Non-pigmented ciliary epithelial cell (primary cell): ENCODE data around the gene PAX5.

ENCODE experiments used
- DNase-seq: peaks from one replicate; pipeline ENCODE4 v3.0.0-alpha.2; 2010; ENCODE audit warnings: low read depth

The PAX5 gene

DNA sequence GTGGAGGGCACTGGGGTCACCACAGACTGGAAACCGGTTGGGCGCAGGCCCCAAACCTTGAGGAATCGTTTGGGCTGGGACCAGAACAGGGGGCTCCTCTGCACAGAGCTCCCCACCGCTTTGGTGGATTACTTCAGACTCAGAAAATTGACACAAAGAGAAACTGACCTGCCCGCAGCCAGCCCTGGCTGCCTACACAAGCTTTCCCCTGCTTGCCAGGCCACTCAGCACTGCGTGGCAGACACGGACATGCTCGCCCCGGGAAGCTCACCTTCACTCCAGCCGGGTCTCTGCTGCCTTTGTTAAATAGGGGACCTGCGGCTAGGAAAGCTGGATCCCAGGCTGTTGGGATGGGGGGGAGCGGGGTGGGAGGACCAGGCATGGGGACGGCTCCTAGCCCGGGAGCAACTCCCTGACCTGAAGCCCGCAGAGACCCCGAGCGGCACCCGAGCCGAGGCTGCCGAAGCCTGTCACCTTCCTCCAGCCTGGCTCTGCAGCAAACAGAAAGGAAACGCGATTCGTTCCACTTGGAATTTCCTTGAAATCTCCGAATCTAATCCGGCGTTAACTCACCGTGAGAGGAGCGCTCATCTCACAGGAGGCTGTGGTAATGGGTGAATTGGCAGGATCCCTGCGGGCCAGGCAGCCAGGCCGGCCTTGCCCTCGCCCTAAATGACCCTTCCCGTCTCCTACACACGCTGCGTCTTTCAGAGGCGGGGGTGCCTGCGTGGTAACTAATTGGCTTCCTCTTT is 8.8 kb downstream of the PAX5 start:
- DNase-seq: no peak

DNA sequence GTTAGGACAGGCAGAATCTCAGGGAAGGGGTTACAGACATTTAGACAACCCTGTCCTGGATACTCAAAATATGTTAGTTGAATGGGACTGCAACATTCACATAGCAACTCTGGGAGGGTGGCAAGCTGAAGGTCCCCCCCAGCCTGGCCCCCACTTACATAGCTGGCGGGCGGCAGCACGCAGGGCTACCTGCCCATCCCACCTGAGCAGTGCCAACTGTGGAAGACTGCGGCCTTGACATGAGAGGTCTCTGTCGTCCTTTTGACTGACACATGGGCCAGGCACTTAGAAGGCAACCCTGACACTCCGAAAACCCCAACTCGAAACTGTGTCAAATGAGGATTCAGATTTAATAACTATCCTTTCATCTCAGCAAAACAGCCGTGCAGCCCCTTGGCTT is 16.5 kb downstream of the PAX5 start:
- no peak for DNase-seq

DNA sequence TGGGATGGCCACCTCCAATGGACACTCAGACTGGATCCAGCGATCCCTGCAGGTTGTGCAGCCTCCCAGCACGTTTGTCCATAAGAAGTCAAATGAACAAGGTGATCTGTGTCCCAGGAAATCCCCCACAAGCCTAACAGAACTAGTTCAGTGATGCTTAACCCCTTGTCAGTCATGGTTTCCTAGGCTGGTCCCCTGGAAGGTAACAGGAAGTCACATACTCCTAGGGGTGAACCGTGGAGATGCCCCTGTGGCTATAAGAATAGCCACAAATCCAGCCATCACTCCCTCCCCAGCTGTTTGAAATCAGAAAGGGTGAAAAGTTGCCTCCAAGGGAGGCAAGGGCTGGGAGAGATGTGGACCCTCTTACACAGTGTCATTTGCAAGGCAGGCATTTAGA is 22.5 kb downstream of the PAX5 start:
- DNase-seq: no peak

DNA sequence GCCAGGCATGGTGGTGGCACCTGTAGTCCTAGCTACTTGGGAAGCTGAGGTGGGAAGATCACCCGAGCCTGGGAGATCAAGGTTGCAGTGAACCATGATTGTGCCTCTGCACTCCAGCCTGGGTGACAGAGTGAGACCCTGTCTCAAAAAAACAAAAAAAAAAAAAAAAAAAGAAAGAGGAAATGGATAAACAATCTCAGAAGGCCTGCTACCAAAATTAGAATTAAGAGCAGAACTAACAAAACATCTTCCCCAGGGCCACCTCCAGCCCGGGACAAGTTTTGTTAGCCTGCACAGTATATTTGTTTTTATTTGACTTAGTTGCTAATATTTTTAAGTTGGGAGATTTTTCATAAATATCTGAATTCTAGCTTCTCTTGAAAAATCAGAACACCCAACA is 23.1 kb downstream of the PAX5 start:
- no peak for DNase-seq

DNA sequence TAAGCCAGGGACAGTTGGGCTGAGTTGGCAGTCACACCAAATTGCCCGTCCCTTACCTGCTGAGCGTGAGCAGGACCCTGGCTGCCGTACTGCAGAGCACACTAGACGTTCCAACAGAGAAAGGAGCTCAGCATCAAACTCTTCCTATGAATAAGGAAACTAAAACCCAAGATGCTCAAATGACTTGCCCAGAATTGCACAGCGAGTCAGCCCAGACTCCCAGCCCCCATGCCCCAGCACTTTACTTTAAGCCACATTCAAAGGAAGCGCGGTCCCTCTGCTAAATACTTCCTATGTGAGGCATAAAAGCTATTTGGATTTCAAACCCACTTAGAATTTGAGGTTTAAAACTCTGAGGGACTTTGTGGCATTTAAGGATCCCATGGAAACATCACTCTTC is 23.9 kb downstream of the PAX5 start:
- no peak for DNase-seq

DNA sequence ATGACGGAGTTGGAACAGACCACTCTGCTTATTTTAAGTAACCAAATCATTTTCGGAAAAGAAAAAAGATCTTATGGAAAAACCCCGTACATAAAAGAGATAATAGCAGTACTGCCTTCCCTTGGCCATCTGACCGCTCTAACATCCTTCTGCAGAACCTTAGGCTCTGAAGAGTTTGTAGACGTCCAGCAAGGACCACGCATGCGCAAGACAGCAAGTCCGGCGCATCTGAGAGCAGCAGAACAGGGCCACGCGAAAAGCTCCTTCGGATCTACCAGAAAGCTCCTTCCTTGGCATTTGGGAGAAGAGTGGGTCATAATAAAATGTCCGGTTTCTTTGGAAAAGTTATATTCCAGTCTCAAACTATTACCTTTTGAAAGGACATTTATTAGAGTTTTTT is 26.8 kb downstream of the PAX5 start:
- DNase-seq: no peak

DNA sequence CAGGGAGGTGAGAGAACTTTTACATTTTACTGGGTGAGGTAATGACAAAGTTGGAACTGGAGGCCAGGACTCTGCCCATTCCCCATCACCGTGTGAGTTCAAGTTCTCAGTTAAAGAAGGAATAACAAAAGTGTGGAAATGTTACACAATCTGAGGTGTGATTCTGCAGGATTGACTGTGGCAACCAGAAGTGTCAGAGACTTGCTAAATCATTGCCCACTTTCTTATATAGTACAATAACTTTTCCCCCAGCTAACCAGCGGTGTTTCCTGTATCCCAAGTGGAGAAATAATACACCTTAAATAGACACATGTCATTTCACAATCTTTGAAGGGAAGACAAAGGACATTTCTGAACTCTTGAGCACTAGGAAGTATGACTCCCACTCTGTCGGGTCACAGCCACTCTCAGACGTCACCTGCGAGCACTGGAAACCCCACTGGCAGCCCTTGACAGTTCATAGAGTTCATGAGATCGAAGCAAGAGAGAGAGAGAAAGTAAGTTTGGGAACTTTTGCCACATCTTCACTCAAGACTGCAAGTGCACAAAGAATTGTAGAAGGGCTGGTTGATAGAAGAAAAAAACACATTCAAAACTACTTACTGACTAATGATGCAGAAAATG is 28.4 kb downstream of the PAX5 start:
- no peak for DNase-seq

DNA sequence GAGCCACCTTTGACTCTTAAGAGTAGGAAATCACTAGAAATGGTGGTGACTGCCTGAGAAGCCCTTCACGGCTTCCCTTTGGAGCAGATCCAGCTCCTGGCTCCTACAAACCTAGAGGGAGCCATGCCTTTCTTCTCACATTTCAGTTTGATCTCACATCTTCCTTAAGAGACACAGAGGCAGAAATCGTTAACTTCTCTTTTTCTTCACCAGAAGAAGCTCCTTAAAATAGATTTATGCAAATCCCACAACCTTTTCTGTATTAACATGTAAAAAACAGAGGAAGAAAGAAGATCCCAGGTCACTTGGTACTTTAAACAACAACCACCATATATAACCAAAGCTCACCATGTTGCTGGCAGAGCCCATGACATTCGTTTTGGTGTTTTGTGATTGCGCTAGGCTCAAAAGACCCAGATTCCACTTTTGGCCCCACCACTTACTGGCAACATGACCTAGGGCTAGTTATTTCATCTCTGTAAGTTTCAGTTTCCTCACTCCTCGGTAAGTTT is 29.6 kb downstream of the PAX5 start:
- no peak for DNase-seq

DNA sequence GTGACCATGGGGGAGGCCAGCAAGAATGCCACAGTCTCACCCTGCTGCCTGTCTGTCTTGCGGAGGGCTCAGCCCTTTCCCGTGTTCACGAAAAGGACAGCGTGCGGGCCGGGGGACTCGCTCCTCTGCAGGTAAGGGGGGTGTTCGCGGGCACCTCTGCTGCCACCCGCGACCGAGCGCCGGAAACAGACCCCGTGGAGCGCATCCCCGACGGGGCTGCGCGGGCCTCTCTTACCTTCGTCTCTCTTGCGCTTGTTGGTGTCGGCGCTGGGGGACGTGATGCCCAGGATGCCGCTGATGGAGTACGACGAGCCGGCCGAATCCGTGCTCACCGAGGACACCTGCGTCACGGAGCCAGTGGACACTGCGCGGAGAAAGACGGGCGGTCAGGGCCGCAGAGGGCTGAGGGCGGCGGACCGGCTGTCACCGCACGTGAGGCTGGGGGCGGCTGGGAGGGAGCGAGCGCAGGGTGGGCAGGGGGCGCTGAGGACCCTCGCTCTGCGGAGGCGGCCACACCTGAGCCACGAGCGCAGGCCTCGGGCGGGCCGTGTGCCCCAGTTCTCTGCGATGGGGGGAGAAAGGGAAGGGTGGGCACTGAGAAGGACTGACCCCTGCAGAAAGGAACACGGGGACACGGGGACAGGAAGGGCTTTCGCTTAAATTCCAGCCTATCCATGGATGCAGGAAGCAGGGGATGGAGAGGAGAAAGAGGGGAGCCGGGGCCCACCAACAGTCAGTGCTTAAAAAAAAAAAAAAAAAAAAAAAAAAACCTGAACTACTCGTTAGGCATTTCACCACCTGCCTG is 31.5 kb downstream of the PAX5 start:
- no peak for DNase-seq

DNA sequence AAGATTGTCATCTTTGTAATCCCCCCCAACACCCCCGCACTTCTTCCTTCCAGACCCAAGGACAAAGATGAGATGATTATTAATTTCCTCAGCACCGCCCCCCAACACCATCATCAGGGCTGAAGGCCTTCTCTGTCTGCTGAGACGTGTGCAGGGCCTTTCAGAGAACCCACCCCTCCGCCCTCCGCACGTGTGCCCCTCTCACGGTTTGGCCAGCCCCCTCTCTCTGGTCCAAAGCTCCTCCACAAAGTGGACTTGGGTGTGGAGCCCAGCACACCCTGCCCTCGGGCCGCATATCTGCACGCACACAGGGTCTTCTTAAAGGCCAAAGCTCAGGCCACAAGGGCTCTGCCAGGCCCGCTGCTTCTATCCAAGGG is 32.0 kb downstream of the PAX5 start:
- DNase-seq: no peak

DNA sequence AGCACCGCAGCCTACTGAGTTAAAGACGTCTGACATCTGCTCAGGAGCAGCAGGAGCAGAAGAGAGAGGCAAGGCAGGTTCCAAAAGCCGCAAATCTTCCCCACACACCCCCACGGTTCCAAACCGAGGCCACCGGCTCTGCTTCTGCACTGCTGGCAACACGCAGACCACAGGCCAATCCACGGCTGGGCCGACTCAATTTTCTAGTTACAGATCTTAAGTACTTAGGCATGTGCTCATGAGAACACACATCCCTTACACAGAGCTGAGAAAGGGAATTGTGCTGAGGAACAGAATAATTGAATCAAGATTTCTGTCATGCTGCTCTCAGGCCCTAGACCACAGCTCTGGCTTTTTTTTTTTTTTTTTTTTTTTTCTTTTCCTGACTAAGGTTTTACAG is 32.6 kb downstream of the PAX5 start:
- DNase-seq: no peak

DNA sequence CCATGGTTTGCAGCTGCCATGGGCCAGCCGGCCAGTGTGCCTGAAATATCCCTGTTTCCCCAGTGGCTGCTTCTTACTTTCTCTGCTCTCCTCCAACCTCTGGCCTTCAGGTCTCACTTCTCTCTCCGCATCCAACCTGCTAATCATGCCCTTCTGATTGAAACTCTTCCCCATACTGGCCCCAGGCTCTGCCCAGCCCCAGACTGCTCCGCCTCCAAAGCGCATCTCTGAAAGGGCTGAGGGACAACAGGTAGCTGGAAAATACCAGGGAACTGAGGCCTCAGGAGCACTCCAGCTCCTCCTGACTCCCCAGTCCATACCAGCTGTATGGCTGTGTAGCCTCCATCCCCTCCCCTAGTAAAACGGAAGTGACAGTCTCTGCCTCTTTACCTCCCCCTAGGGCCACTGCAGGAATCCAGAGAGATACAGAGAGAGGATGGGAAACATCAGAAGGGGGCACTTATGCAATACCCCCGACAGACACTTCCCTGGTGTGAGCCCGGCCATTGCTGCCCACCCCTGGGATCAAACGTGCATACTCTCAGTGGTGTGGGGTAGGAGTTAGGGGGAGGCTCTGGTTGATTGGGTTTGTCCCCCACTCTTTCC is 34.2 kb downstream of the PAX5 start:
- DNase-seq: no peak

DNA sequence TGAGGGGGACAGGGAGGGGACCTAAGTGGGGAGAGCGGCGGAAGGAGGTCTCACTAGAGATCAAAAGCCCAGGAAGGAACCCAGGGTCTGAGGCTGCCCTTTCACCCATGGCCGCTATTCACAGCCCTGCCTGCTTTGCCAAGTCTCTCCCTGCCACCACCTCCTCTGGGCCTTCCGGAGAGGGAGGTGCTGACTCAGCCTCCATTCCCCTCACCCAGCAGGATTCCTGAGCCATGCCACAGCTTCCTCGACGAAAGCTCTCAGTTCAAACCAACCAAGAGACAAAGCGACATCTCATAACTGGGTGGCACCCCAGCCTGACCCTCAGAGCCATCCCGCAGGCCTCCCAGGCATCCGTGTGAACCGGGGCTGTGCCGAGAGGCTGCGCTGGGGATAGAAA is 36.7 kb downstream of the PAX5 start:
- no peak for DNase-seq

DNA sequence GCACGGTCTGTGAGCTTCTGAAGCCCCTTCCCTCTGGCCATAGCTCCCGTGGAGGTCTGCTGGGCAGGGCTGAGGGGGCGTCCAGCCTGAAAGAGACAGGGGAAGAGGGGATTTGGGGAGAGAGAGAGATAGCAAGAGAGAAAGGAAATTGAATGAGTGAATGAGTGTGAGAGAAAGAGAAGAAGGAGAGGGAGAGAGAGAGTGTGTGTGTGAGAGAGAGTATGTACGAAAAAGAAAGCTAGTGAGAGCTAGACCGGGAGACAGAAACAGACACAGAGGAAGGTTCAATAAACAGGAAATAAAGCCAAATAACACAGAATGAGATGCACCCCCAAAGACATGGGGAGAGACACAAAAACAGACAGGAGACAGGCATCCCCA is 37.4 kb downstream of the PAX5 start:
- DNase-seq: no peak

DNA sequence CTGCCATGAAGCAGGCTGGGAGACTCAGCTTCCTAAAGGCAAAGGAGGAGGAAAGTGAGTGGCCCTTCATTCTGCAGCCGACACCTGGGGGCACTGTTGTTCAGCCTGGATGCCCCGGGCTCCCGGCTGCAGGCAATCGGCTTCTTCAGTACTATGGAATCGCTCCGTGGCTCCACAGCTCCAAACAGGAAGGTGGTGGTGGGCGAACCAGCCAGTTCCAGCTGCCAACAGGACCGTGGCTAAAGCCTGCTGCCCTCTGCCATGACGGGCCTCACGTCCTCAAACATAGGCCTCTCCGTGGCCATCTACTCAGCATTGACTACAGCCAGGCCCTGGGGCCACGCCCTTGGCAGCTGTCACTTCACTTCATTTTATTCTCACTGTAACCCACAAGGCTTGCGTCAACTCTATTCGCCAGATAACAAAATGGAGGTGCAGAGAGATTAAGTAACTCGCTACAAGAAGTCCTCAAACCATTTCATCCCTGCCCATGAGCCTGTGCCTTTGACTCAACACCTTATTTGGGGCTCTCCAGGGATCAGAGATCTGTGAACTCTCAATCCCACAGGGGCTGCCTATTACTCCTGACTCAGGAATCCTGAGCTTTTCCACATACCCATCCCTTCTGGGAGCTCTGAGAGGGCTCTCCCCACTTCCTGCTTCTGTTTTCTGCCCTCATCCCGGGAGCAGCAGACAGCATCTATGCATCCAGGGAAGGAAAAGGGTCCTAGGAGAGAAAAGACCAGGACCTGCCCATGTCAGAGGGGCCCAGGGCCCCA is 38.0 kb downstream of the PAX5 start:
- peak; percentile 11 for DNase-seq

DNA sequence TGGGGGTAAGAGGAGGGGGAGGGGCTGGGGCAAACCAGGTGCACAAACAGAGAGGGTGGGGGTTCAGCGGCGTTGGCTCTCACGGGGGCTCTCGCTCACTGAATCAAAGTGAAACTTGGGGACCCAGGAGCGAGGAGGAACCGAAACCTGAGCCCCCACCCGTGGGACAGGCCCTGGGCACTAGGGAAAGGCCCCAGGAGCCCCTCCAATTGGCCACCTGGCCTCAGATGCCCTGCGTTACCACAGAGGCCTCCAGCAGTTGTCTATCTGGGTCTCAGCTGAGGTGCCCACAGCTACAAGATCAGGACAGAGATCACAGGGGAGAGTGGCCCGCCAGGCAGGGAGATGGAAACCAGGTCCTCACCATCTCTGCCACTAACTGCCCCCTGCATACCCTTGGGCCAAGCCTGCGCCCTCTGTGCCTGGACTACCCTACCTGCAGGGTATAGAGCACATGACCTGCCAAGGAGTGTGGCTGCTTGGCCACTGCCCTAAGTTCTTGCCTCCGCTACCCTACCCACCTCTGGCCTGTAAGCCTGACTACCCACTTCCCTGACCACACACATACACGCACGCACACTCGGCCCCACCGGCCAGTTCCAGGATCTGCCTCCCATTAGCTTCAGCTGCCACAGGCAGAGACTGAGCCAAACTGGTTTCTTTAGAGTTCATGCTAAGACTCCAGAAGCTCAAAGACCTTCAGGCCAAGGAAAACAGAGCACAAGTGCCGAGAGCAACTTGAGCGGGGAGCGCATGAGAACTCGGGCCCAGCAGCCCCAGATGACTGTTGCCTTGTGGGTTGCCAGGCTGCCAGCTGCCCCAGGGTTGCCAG is 39.9 kb downstream of the PAX5 start:
- no peak for DNase-seq

DNA sequence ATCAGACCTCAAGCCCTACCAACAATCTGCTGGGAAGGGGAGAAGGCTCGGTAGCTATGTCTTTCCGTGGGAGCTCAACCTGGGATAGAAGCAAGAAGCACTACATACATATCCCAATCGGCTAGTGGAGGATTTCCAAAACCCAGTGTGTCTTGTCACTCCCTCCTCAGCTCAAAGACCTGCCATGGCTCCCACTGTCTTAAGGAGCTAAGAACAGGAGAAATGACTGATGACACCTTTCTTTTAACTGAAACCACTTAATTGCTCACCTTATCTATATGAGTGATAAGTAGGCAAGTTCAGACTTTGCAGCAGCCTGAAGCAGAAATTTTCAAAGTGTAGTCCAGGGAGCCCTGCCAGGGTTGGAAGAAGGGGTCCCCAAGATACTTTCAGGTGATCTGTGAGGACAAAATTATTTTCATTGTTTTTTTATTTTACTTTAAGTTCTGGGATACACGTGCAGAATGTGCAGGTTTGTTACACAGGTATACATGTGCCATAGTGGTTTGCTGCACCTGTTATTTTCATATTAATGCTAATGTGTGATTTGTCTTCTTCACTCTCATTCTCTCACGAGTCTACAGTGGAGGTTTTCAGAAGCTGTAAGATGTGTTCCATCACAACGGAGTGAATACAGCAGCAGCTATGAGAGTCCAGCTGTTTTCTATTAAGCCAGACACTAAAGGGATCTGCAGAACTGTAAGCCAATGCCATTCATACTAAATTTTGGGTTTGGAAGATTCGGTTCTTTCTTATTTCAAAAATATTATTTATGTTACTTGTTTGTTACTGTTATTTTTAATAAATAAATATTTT is 41.4 kb downstream of the PAX5 start:
- no peak for DNase-seq

DNA sequence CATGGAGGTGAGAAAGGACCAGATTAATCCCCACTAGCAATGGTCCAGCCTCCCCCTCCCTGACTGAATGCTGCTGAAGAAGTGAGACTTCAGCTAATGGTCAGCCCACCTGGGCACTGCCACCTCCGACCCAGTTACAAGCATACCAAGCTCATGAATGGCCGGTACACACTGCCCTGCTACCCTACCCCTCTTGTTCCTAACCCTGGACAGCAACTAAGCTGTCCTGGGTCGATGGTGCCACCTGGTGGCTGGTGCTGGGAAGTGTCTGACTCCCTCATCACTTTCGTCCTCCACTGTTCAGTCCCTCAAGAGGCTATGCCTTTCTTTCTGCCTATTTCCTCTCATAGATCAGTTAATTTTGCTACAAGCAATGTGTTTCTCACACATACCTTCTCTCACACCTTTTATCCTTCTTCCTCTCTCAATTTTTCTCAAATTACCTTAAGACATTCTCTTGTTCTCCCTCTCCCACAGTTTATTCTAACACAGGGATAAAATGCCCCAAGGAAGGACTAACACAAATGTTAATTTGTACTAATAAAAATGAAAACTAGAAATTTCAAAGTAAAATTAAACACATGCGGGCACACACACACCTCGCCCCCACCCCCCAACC is 42.4 kb downstream of the PAX5 start:
- no peak for DNase-seq

DNA sequence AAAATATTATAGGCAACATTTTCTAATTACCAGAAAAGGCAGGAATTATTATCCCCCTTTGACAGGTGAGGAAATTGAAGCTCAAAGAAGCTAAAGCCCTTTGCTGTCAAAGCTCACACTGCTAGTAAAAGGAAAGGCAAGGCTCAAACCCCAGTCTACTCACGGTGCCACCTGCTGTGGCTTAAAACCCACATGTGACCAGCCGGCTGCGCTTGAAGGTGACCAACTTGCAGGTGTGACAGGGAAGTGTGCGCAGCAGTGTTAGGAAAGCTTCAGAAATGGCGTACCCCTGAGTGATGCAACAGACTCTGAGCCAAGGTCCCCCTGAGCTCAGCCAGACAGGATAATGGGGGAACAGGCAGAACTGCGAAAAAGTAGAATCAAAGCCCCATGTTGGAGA is 45.2 kb downstream of the PAX5 start:
- DNase-seq: no peak

DNA sequence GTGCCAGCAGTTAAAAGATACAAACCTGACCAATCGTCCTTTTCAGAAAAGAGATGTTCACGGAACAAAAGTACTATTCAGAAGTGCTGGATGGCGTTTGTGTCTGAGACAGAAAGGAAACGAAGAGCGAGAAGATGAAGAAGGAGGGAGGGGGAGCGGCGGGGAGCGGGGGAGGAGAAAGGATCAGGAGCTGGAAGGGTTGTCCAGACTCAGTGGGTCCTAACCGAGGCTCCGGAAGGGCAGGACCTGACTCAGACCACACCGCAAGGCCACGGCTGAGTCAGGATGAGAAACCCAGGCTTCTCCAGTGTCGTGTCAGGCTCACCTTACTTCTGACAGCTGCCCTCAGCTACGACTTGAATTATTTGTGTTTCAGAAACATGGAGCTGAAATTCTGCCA is 46.2 kb downstream of the PAX5 start:
- no peak for DNase-seq
